HepG2 (cell line): Measurements from ENCODE around the gene VDAC2. TPM values are rescaled to one million over a fixed set of nuclear protein-coding genes. Genes with fewer than 3 reads are reported as not detected.

Experiments used
- AGO2 ChIP-seq: fragments of 200-400 bp; formaldehyde crosslinking; optimal IDR thresholded peaks from 2 replicates; pipeline ENCODE3; 2017; ENCODE audit warnings: mild to moderate bottlenecking, low read depth, low read length, moderate library complexity
- ARID2 ChIP-seq: sonication (generic); formaldehyde crosslinking; IDR thresholded peaks from 2 replicates; pipeline ENCODE4 v1.8.1; 2022; ENCODE audit warnings: mild to moderate bottlenecking, missing genetic modification reagents, borderline replicate concordance
- DBP ChIP-seq: sonication (generic); formaldehyde crosslinking; IDR thresholded peaks from 2 replicates; pipeline ENCODE4 v1.4.0; 2020; ENCODE audit warnings: missing genetic modification reagents; ENCODE audit errors: not compliant biosample characterization
- DR1 ChIP-seq: sonication (generic); formaldehyde crosslinking; IDR thresholded peaks from 2 replicates; pipeline ENCODE4 v1.8.0; 2021; ENCODE audit warnings: mild to moderate bottlenecking, missing genetic modification reagents, inconsistent platforms
- ELF3 ChIP-seq: IDR thresholded peaks from 2 replicates; pipeline ENCODE4 v1.6.1; 2016; ENCODE audit warnings: missing genetic modification reagents, missing compliant biosample characterization
- HBP1 ChIP-seq: IDR thresholded peaks from 2 replicates; pipeline ENCODE4 v1.6.1; 2016; ENCODE audit warnings: low read depth, control low read depth
- HNRNPK ChIP-seq: fragments of 200-400 bp; formaldehyde crosslinking; IDR thresholded peaks from 2 replicates; pipeline ENCODE4 v1.6.1; 2018; ENCODE audit warnings: low read length, low read depth, moderate library complexity, mild to moderate bottlenecking; ENCODE audit not compliant: poor library complexity, severe bottlenecking
- KLF11 ChIP-seq: IDR thresholded peaks from 2 replicates; pipeline ENCODE4 v1.6.1; 2016; ENCODE audit warnings: missing compliant biosample characterization
- MEIS1 ChIP-seq: sonication (generic); formaldehyde crosslinking; IDR thresholded peaks from 2 replicates; pipeline ENCODE4 v1.9.0; 2021; ENCODE audit warnings: mild to moderate bottlenecking, missing genetic modification reagents, moderate library complexity, borderline replicate concordance
- MIXL1 ChIP-seq: IDR thresholded peaks from 2 replicates; pipeline ENCODE4 v1.6.1; 2016
- MYPOP ChIP-seq: sonication (generic); formaldehyde crosslinking; IDR thresholded peaks from 2 replicates; pipeline ENCODE4 v1.8.1; 2023; ENCODE audit warnings: mild to moderate bottlenecking, moderate library complexity, missing genetic modification reagents
- NCOR1 ChIP-seq: fragments of 200-600 bp; sonication (generic); IDR thresholded peaks from 2 replicates; pipeline ENCODE4 v1.7.0; 2017; ENCODE audit warnings: antibody characterized with exemption, low read length, borderline replicate concordance
- PCBP1 ChIP-seq: fragments of 200-400 bp; formaldehyde crosslinking; IDR thresholded peaks from 2 replicates; pipeline ENCODE4 v1.6.1; 2017; ENCODE audit warnings: mild to moderate bottlenecking, low read depth, low read length, borderline replicate concordance
- SRY ChIP-seq: sonication (generic); formaldehyde crosslinking; IDR thresholded peaks from 2 replicates; pipeline ENCODE4 v1.8.0; 2022; ENCODE audit warnings: mild to moderate bottlenecking, missing genetic modification reagents
- TBP ChIP-seq: sonication (generic); formaldehyde crosslinking; IDR thresholded peaks from 2 replicates; pipeline ENCODE4 v1.5.0; 2020; ENCODE audit warnings: missing genetic modification reagents
- TBX3 ChIP-seq: fragments of 450-650 bp; IDR thresholded peaks from 2 replicates; pipeline ENCODE4 v1.6.1; 2017; ENCODE audit warnings: antibody characterized with exemption, mild to moderate bottlenecking, inconsistent platforms, borderline replicate concordance
- ZFX ChIP-seq: sonication (generic); formaldehyde crosslinking; IDR thresholded peaks from 2 replicates; pipeline ENCODE4 v1.4.0; 2020; ENCODE audit warnings: mild to moderate bottlenecking, low read depth, missing genetic modification reagents, moderate library complexity
- ZNF10 ChIP-seq: sonication (generic); formaldehyde crosslinking; IDR thresholded peaks from 2 replicates; pipeline ENCODE4 v1.4.0; 2020; ENCODE audit warnings: mild to moderate bottlenecking, low read depth, missing genetic modification reagents, borderline replicate concordance
- ZNF333 ChIP-seq: sonication (generic); formaldehyde crosslinking; IDR thresholded peaks from 2 replicates; pipeline ENCODE4 v1.4.0; 2020; ENCODE audit warnings: mild to moderate bottlenecking, missing genetic modification reagents, borderline replicate concordance
- ZNF354B ChIP-seq: sonication (generic); formaldehyde crosslinking; IDR thresholded peaks from 2 replicates; pipeline ENCODE4 v1.8.0; 2022; ENCODE audit warnings: mild to moderate bottlenecking, missing genetic modification reagents
- ZNF430 ChIP-seq: sonication (generic); formaldehyde crosslinking; IDR thresholded peaks from 2 replicates; pipeline ENCODE4 v1.9.0; 2021; ENCODE audit warnings: mild to moderate bottlenecking, missing genetic modification reagents
- ZNF547 ChIP-seq: sonication (generic); formaldehyde crosslinking; IDR thresholded peaks from 2 replicates; pipeline ENCODE4 v1.5.1; 2020; ENCODE audit warnings: mild to moderate bottlenecking, missing genetic modification reagents
- ZNF781 ChIP-seq: sonication (generic); formaldehyde crosslinking; IDR thresholded peaks from 2 replicates; pipeline ENCODE4 v1.5.1; 2020; ENCODE audit warnings: borderline replicate concordance, mild to moderate bottlenecking, missing genetic modification reagents; ENCODE audit errors: not compliant biosample characterization
- polyA plus RNA-seq, 8 experiments: library from polyadenylated mRNA; depleted of rRNA in 3 of 8; stranded (reverse) in 7 of 8; unstranded in 1 of 8; fragments of >200 nt; fragmentation: Illumina TruSeq in 4 of 8; extraction: Trizol in 4 of 8; gene quantifications; 2 replicates each; pipeline versions ENCODE4 v1.2.1 to v1.2.3, GENCODE V29; 2011 to 2016; ENCODE audit warnings: low read depth in 4 of 8, missing spikeins in 1 of 8, mixed read lengths in 1 of 8; ENCODE audit not compliant: insufficient read depth in 1 of 8
- total RNA-seq, 5 experiments: library from RNA; depleted of rRNA; stranded (reverse); fragments of >200 nt; fragmentation: Illumina TruSeq; extraction: Trizol; gene quantifications; 2 replicates each; pipeline ENCODE4 v1.2.3, GENCODE V29; 2016; ENCODE audit warnings: low read depth in 1 of 5

The VDAC2 gene
- total and polyA plus RNA-seq, 2 of the 13 experiments (the other 11 are each of a cell fraction or from before 2014, with no cell fraction given), result 67.9 to 222 TPM

GRCh38 chr10:75234683-75235374, 24.2 kb downstream of the VDAC2 start (continued):
- TF ChIP-seq PCBP1, result no peak
- TF ChIP-seq KLF11 (CRISPR knock-in tag), result no peak
- TF ChIP-seq ARID2 (CRISPR knock-in tag), result no peak
- TF ChIP-seq DR1 (CRISPR knock-in tag), result 0 out of 2 replicates have a peak, but pooled peaks have one; percentile 59
- no peak for TF ChIP-seq ZNF781 (CRISPR knock-in tag)
- TF ChIP-seq SRY (CRISPR knock-in tag), result no peak
- no peak for TF ChIP-seq TBP (CRISPR knock-in tag)
- peak; percentile 83; the same call in 1 of the 2 replicates for TF ChIP-seq ZNF333
- 0 out of 2 replicates have a peak, but pooled peaks have one; percentile 1 for TF ChIP-seq HBP1 (CRISPR knock-in tag)
- TF ChIP-seq TBX3, result no peak
- 0 out of 2 replicates have a peak, but pooled peaks have one; percentile 1 for TF ChIP-seq MEIS1 (CRISPR knock-in tag)
- TF ChIP-seq MYPOP (CRISPR knock-in tag), result 0 out of 2 replicates have a peak, but pooled peaks have one; percentile 30
- TF ChIP-seq HNRNPK, result no peak
- no peak for TF ChIP-seq ZNF354B (CRISPR knock-in tag)
- TF ChIP-seq MIXL1 (CRISPR knock-in tag), result no peak
- TF ChIP-seq ZFX (CRISPR knock-in tag), result peak; percentile 43; the same call in 1 of the 2 replicates
- no peak for TF ChIP-seq ZNF547
- TF ChIP-seq ELF3, result peak; percentile 12; the same call in 1 of the 2 replicates
- TF ChIP-seq ZNF10 (CRISPR knock-in tag), result no peak
- peak; percentile 66 for TF ChIP-seq AGO2
- peak; percentile 56 for TF ChIP-seq DBP (CRISPR knock-in tag)
- no peak; the same call in 1 of the 2 replicates for TF ChIP-seq ZNF430 (CRISPR knock-in tag)
- no peak for TF ChIP-seq NCOR1
